Left lung (tissue), 10 donors: ENCODE results near the gene CBX7. TPM values are rescaled to one million over a fixed set of nuclear protein-coding genes. Genes with fewer than 3 reads are reported as not detected.
A peak's percentile ranks its signal among the peaks of the same experiment; 100 is the strongest.

Source experiments
- ATAC-seq: fragments of 200-7000 bp; cut with Tn5 transposase; one replicate; pipeline ENCODE4 v1.9.1; 2020; ENCODE audit warnings: moderate library complexity
- DNase-seq, 4 donors: peaks; one replicate each; pipeline ENCODE4 v3.0.0-alpha.2; 2013 to 2020
- H3K27ac ChIP-seq, 2 donors: fragments of 200-600 bp; sonication (generic) in 1 of 2; one replicate each; pipeline versions ENCODE4 v1.5.0 to v1.8.0; 2020 to 2021
- H3K27me3 ChIP-seq, 2 donors: fragments of 200-600 bp; sonication (generic) in 1 of 2; one replicate each; pipeline versions ENCODE4 v1.5.0 to v1.8.0; 2020 to 2021
- H3K36me3 ChIP-seq, 2 donors: fragments of 200-600 bp; sonication (generic) in 1 of 2; one replicate each; pipeline versions ENCODE4 v1.5.0 to v1.8.0; 2020 to 2021
- H3K4me1 ChIP-seq, 2 donors: fragments of 200-600 bp; one replicate each; pipeline ENCODE4 v1.8.0; 2021
- H3K4me3 ChIP-seq, 2 donors: fragments of 200-600 bp; sonication (generic) in 1 of 2; one replicate each; pipeline versions ENCODE4 v1.5.0 to v1.8.0; 2020 to 2021; ENCODE audit warnings: mild to moderate bottlenecking in 1 of 2
- H3K9me3 ChIP-seq, 2 donors: fragments of 200-600 bp; sonication (generic) in 1 of 2; one replicate each; pipeline versions ENCODE4 v1.5.0 to v1.8.0; 2020 to 2021
- CTCF ChIP-seq, 2 donors: fragments of 200-600 bp; sonication (generic) in 1 of 2; IDR thresholded peaks; one replicate each; pipeline versions ENCODE4 v1.5.0 to v1.8.0; 2021; ENCODE audit warnings: antibody characterized with exemption in 2 of 2
- intact Hi-C, 2 donors: fragments of 100-400 bp; cut with DNase I; formaldehyde crosslinking; loops; one replicate each; pipeline versions ENCODE4 v1.11.2 to v1.14.2; 2022
- polyA plus RNA-seq, 6 donors: library from polyadenylated mRNA; unstranded; fragments of 120-200 nt; gene quantifications; one replicate each; pipeline ENCODE4 v1.2.1, GENCODE V29; 2013; ENCODE audit not compliant: insufficient read length in 6 of 6
- total RNA-seq, 2 donors: library from RNA; stranded (reverse); fragmentation: NEBNext Ultra II Directional; extraction: Animal tissue kit (Norgen Biotek cat#: 25700); gene quantifications; one replicate each; pipeline ENCODE4 v1.2.1, GENCODE V29; 2021
- donor health status: DM: no; HTN: yes; CAD: no.
- donor health status: DM: no; HTN: no; CAD: no.

Gene CBX7
- total and polyA plus RNA-seq, 8 donors, result 7.4 to 17.7 (median 8.8) TPM

GRCh38 chr22:39088685-39089032, 63.8 kb downstream of the CBX7 start:
- intact Hi-C loops, result no loop called here
- TF ChIP-seq CTCF (IDR thresholded peaks at IDR 0.05), result no peak

GRCh38 chr22:39087881-39088684, 64.4 kb downstream of the CBX7 start:
- DNase-seq (peak in 1 of 4 donors; percentile 61), ATAC-seq (peak; percentile 70)
- no peaks in the 10 kb centered on the region for H3K9me3 ChIP-seq
- no peaks in the 10 kb centered on the region for H3K36me3 ChIP-seq
- H3K27me3 ChIP-seq, result peaks cover 0 to 17% of the 10 kb centered on the region in 2 donors
- no peak for TF ChIP-seq CTCF (IDR thresholded peaks at IDR 0.05)
- H3K4me3 ChIP-seq, result no peak overlapping the region
- peaks cover 0 to 23% of the 10 kb centered on the region in 2 donors for H3K4me1 ChIP-seq
- no peak overlapping the region for H3K27ac ChIP-seq
- intact Hi-C loops, result no loop called here

More at GRCh38 chr22:39088685-39089032, 63.8 kb downstream of the CBX7 start:
- Histone ChIP-seq H3K27me3 (peaks cover 0 to 17% of the 10 kb centered on the region in 2 donors), H3K4me3 (no peak overlapping the region), H3K9me3 (no peaks in the 10 kb centered on the region), H3K4me1 (peaks cover 0 to 29% of the 10 kb centered on the region in 2 donors), H3K36me3 (no peaks in the 10 kb centered on the region), H3K27ac (no peak overlapping the region)
- DNase-seq (peak in 1 of 4 donors; percentile 57), ATAC-seq (no peak)

- DNase-seq (peak in 1 of 4 donors; percentile 39), ATAC-seq (no peak)
- H3K4me3 ChIP-seq, result no peak overlapping the region
- H3K9me3 ChIP-seq, result no peaks in the 10 kb centered on the region
- H3K27me3 ChIP-seq, result peaks cover 0 to 17% of the 10 kb centered on the region in 2 donors
- TF ChIP-seq CTCF (IDR thresholded peaks at IDR 0.05), result no peak
- no peak overlapping the region for H3K27ac ChIP-seq
- peaks cover 0 to under 1% of the 10 kb centered on the region in 2 donors for H3K36me3 ChIP-seq
- intact Hi-C loops, result no loop called here
- H3K4me1 ChIP-seq, result peaks cover 0 to 14% of the 10 kb centered on the region in 2 donors
Measured at GRCh38 chr22:39087098-39087497, 65.4 kb downstream of the CBX7 start.

- peak in 1 of 4 donors; percentile 24 for DNase-seq
- no peak for TF ChIP-seq CTCF (IDR thresholded peaks at IDR 0.05)
- H3K4me3 ChIP-seq, result no peak overlapping the region
- peaks cover 0 to 4% of the 10 kb centered on the region in 2 donors for H3K27me3 ChIP-seq
- intact Hi-C loops, result no loop called here
- peaks cover 0 to 16% of the 10 kb centered on the region in 2 donors for H3K36me3 ChIP-seq
- H3K4me1 ChIP-seq, result peaks cover 0 to 4% of the 10 kb centered on the region in 2 donors
- no peak overlapping the region for H3K27ac ChIP-seq
- no peaks in the 10 kb centered on the region for H3K9me3 ChIP-seq
- no peak for ATAC-seq
Measured at GRCh38 chr22:39084666-39085065, 67.8 kb downstream of the CBX7 start.
